ENCODE measurements around the gene CYSRT1. TPM values are rescaled to one million over a fixed set of nuclear protein-coding genes. Genes with fewer than 3 reads are reported as not detected.

CYSRT1 gene
- total and polyA plus RNA-seq, 2 donors (not counting 3 experiments of a cell fraction or from before 2014, with no cell fraction given): 0.44 to 1.1 TPM

- peak overlapping the region; percentile 86 for H3K4me2 ChIP-seq (ENCODE audit: insufficient read depth, low read length)
- H2AFZ ChIP-seq (ENCODE audit: low read depth, low read length): peak overlapping the region; percentile 95
- ChIA-PET CTCF (interaction anchor here (0.6 to 6.3 kb wide), 12 partner anchors 8 to 105 kb away, joined by 3 to 63 read pairs (median 8); partner anchors contain the start of genes NDOR1, SSNA1 and TMEM203), POLR2A (interaction anchor here (0.6 to 1.9 kb wide), 6 partner anchors 17 to 377 kb away, joined by 3 to 10 read pairs (median 6); partner anchors contain the start of genes TPRN and TUBB4B)
- FAIRE-seq: peak; percentile 96
- peak; percentile 98 for DNase-seq (ENCODE audit: low read depth, low spot score)
- BruUV-seq (replicated peaks): TSS peak; percentile 95
- intact Hi-C loops (cut with micrococcal nuclease) (loop anchor here (1.0 to 2.0 kb wide), 6 partner anchors 13 to 101 kb away; partner anchors contain the start of genes TPRN and TUBB4B), dilution Hi-C loops (cut with MboI; ENCODE audit: extremely low pct_ligation_motif_present, low sequenced_read_pairs) (no loop called here)
- H3K27me3 ChIP-seq (ENCODE audit: control insufficient read depth in 2 of 2, insufficient read depth in 2 of 2, low read length in 2 of 2): no peaks in the 10 kb centered on the region
- no peaks in the 10 kb centered on the region for H3K79me2 ChIP-seq (ENCODE audit: control insufficient read depth, insufficient read depth, low read length)
- TF ChIP-seq, protein P1, sequence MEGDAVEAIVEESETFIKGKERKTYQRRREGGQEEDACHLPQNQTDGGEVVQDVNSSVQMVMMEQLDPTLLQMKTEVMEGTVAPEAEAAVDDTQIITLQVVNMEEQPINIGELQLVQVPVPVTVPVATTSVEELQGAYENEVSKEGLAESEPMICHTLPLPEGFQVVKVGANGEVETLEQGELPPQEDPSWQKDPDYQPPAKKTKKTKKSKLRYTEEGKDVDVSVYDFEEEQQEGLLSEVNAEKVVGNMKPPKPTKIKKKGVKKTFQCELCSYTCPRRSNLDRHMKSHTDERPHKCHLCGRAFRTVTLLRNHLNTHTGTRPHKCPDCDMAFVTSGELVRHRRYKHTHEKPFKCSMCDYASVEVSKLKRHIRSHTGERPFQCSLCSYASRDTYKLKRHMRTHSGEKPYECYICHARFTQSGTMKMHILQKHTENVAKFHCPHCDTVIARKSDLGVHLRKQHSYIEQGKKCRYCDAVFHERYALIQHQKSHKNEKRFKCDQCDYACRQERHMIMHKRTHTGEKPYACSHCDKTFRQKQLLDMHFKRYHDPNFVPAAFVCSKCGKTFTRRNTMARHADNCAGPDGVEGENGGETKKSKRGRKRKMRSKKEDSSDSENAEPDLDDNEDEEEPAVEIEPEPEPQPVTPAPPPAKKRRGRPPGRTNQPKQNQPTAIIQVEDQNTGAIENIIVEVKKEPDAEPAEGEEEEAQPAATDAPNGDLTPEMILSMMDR (IDR thresholded peaks at IDR 0.05; ENCODE audit: extremely low read depth in 1 of 2, insufficient read depth in 1 of 2, low read depth in 1 of 2, low read length in 2 of 2): no peak
- TF ChIP-seq FOS (IDR thresholded peaks at IDR 0.05; ENCODE audit: borderline replicate concordance, insufficient read depth, low read length): no peak
- TF ChIP-seq MAX (IDR thresholded peaks at IDR 0.05; ENCODE audit: insufficient read depth, insufficient read length): no peak
- TF ChIP-seq POLR2A (IDR thresholded peaks at IDR 0.05; ENCODE audit: low read depth, low read length): peak; percentile 78
- no peak for TF ChIP-seq JUN (IDR thresholded peaks at IDR 0.05; ENCODE audit: borderline replicate concordance, insufficient read depth, insufficient read length, low read depth)
- TF ChIP-seq EZH2 (IDR thresholded peaks at IDR 0.05; ENCODE audit: borderline replicate concordance, low read depth, low read length, severe bottlenecking): no peak
- TF ChIP-seq GATA2 (IDR thresholded peaks at IDR 0.05; ENCODE audit: insufficient read depth, insufficient read length, low read depth, low read length): no peak
- TF ChIP-seq MYC (IDR thresholded peaks at IDR 0.05; ENCODE audit: low read depth, low read length): no peak
- peak; percentile 88 for TF ChIP-seq POLR2AphosphoS5 (IDR thresholded peaks at IDR 0.05; ENCODE audit: insufficient read depth, low read depth, low read length)
- no peaks in the 10 kb centered on the region for H3K36me3 ChIP-seq (ENCODE audit: control insufficient read depth in 2 of 2, extremely low read depth in 1 of 2, insufficient read depth in 2 of 2, low read length in 2 of 2)
- H3K9me1 ChIP-seq (replicated peaks; ENCODE audit: control insufficient read depth, extremely low read depth, insufficient read depth, low read length): no peaks in the 10 kb centered on the region
- no peaks in the 10 kb centered on the region for H3K9me3 ChIP-seq (replicated peaks; ENCODE audit: control insufficient read depth, insufficient read depth, low read length)
- peak overlapping the region; percentile 68 for H3K27ac ChIP-seq (ENCODE audit: insufficient read depth, low read depth, low read length)
- H4K20me1 ChIP-seq (replicated peaks; ENCODE audit: control insufficient read depth, extremely low read depth, insufficient read depth, low read length): no peaks in the 10 kb centered on the region
- peaks cover 18% of the 10 kb centered on the region for H3K4me1 ChIP-seq (ENCODE audit: control insufficient read depth, extremely low read depth, insufficient read depth, low read length)
- H3K4me3 ChIP-seq (replicated peaks in 1 of 3; ENCODE audit: insufficient read depth in 1 of 3, low read depth in 1 of 3, low read length in 3 of 3): peak overlapping the region; percentile 80 to 91 (median 82)
- peak overlapping the region; percentile 70 for H3K9ac ChIP-seq (replicated peaks; ENCODE audit: extremely low read depth, insufficient read depth, low read length)
These were observed 1.6 kb upstream of the CYSRT1 start for GRCh38 chr9:137223078-137223970.
